Activated CD8-positive, alpha-beta memory T cell treated with anti-CD3 and anti-CD28 coated beads for 36 hours (primary cell): ENCODE measurements around the gene YIPF3. TPM values are rescaled to one million over a fixed set of nuclear protein-coding genes. Genes with fewer than 3 reads are reported as not detected.
"Not testable (repeated sequence)": the region's sequence is repeated elsewhere in the genome, so short reads cannot be mapped to it uniquely, and the experiment has no call there.

Experiments
- CTCF ChIA-PET: fragments of 350-600 bp; sonication (Branson Sonifier 250); formaldehyde crosslinking; loops from one replicate; lab custom pipeline; 2021; ENCODE audit warnings: antibody characterized with exemption; lab: Charles Lee
- POLR2A ChIA-PET: fragments of 350-600 bp; sonication (Branson Sonifier 250); formaldehyde crosslinking; loops from one replicate; lab custom pipeline; 2021; ENCODE audit warnings: antibody characterized with exemption; lab: Charles Lee
- total RNA-seq, 2 experiments: library from RNA; stranded (reverse); gene quantifications; one replicate each; pipeline ENCODE4 v1.2.3, GENCODE V29; 2021

YIPF3 gene
- total RNA-seq, 2 experiments from 2014 or later = 39.7 to 41.6 TPM

DNA sequence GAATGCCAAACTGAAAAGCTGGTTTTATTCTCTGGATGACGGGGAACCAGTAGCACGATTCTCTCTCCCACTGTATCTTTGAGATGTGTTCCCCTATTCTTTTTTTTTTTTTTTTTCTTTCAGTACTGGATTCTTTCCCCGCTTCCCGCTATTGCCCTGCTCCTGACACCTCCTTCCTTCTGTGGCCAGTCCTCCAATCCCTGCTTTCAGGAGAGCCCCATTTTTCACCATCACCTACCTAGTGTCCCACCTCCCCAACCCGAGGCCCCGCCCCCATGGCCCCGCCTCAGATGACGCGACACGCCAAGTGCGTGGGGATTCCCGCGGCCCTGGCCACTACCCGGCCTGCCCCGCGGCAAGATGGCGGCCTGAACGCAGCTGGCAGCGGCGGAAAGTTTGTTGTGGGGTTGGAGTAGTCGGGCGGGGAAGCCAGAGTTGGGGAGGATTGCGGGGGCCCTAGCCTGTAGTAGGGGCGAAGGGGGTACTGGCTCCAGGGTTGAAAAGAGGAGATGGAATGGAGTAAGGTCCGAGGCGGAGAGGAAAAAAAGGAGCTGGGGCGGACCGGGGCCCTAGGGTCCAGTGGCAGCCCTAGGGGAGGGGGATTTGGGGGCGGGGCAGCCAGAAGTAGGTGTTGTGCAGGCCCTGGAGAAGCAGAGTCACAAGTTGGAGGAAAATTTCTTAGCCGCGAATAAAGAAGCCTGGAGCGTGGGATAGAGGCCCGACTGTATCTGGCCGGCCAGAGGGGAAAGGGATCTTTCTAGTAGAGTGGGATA lies 39.3 kb downstream of the YIPF3 start, which contains the start of gene TJAP1:
Gene TJAP1 (plus strand): TSS at position 336 of the 773 bp plus-strand sequence. CDS start 21,432 bp downstream, outside the sequence.
- CTCF ChIA-PET = interaction anchor here (0.6 to 1.5 kb wide), 6 partner anchors 22 to 94 kb away, joined by 3 to 4 read pairs (median 3); partner anchors contain the start of gene DLK2
- POLR2A ChIA-PET = interaction anchor here (0.6 to 1.6 kb wide), 11 partner anchors 8 to 334 kb away, joined by 3 to 8 read pairs (median 4); partner anchors contain the start of genes ABCC10, CUL9 and DLK2

DNA sequence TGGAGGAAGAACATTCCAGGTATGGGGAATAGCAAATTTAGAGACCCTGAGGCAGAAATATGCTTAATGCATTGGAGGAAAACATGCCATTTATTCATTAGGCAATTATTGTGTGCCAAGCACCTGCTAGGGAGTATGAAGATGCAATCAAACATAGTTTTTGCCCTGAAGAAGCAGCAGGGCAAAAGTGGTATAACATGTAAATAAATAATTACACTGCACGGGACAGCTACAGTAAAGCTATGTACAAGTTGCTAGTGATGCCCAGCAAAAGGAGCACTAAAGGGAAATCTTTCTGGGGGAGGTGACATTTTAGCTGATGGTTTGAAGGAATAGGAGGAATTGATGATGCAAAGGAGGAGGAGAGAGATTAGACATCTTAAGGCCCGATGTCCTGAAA lies 40.0 kb downstream of the YIPF3 start:
- ChIA-PET CTCF (interaction anchor here (1.0 to 1.5 kb wide), 3 partner anchors 21 to 90 kb away, joined by 3 read pairs; partner anchors contain the start of gene DLK2), POLR2A (interaction anchor here (0.6 to 1.6 kb wide), 7 partner anchors 9 to 272 kb away, joined by 3 to 8 read pairs (median 4); partner anchors contain the start of gene DLK2)

DNA sequence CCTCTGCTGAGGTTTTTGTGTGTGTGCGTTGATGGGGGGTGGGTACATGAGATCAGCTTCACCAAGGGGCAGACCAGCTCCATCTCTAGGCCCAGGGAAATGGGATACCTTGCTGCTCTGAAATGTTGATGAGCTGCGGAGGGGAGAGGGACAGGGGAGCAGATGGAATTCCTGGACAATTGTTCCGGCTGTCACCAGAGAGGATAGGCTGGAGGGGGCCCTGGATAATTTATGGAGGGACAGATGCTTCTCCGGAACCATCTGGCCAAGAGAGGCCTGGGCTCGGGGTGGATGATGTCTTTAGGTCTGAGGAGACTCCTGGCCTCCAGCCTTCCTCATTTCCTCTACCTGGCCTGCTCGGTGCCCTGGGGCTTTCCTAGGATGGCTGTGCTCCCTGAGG lies 41.2 kb downstream of the YIPF3 start:
- ChIA-PET CTCF (interaction anchor here (1.5 kb wide), 1 partner anchor 12 kb away, joined by 3 read pairs; no protein-coding TSS in a partner anchor), POLR2A (no interaction called here)

GRCh38 chr6:43472515-43472914 lies 44.2 kb downstream of the YIPF3 start:
- CTCF ChIA-PET = interaction anchor here (1.2 kb wide), 1 partner anchor 17 kb away, joined by 4 read pairs; the partner anchor contains the start of gene DLK2
- POLR2A ChIA-PET = no interaction called here

DNA sequence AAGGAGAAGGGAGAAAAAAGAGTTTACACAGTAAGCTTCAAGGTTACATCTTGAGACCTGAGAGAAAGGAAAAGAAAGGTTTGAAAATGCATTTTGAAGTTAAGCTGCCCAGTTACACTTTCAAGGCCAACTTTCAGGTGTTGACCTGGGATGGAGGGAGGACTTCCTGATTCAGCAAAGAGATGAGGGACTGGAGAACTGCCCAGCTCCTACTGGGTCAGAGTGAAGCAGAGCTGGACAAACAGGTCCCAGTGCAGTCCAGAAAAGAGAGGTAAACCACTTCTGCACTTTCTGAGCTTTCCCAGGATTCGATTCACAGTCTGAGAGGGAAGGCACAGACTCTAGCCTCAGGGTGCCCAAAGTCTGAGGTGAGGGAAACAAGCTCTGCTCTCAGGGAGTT lies 45.3 kb downstream of the YIPF3 start:
- ChIA-PET POLR2A (interaction anchor here (0.7 kb wide), 2 partner anchors 89 to 274 kb away, joined by 3 read pairs; no protein-coding TSS in a partner anchor), CTCF (interaction anchor here (1.2 to 1.4 kb wide), 2 partner anchors 15 to 35 kb away, joined by 4 to 6 read pairs; partner anchors contain the start of gene DLK2)

DNA sequence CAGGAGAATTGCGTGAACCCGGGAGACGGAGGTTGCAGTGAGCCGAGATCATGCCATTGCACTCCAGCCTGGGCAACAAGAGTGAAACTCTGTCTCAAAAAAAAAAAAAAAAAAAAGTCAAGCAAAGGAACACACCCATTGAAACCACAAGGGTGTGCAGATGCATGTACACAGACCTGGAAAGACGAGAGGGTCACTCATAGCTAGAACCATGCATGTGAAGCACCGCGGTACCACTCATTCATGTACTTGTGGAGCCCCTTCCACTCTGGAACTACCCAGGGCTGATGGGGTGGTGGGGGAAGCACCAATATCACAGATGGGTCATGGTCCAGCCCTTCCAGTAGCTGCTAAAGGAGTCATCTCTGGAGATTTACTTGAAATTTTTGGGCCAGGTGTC lies 46.8 kb downstream of the YIPF3 start:
- CTCF ChIA-PET = interaction anchor here (1.2 kb wide), 1 partner anchor 13 kb away, joined by 3 read pairs; no protein-coding TSS in a partner anchor
- POLR2A ChIA-PET = no interaction called here

GRCh38 chr6:43468748-43469681 lies 47.7 kb downstream of the YIPF3 start:
- ChIA-PET CTCF (interaction anchor here (1.2 kb wide), 1 partner anchor 12 kb away, joined by 3 read pairs; no protein-coding TSS in a partner anchor), POLR2A (interaction anchor here (0.6 kb wide), 1 partner anchor 29 kb away, joined by 3 read pairs; no protein-coding TSS in a partner anchor)

DNA sequence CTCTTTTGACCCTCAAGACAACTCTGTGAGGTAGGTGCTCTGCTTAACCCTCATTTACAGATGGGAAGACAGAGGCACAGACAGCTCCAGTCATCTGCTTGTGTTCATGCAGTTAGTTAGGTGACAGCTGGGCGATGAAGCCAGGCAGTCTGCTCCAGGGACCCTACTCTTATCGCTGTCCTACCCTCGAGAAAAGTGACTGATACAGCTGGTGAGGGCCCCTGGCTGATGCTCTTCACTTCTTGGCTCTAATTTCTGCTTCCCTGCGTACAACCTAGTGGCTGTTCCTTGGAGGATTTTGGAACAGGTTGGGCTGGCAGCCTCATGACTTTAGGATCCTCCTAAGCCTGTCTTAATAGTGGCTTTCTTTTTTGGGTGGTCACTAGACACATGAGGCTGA lies 48.5 kb downstream of the YIPF3 start:
- CTCF ChIA-PET = no interaction called here

DNA sequence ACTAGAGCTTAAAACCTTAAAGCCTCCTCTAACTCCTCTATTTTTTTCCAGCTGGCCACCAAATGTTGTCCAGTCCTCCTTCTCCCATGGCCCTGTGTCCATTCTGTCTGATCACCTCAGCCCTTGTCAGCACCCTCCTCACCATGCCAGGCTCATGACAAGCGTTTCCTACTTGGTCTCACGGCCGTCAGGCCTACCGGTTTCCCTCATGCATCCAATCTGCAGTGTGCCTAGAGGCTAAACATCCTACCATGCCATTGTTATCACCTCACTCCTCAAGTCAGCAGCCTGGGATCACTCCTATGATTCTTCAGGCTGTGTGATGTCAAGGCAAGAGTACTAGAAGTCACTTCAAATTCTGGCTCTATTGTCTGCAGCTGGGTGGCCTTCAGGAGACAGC lies 49.0 kb downstream of the YIPF3 start:
- POLR2A ChIA-PET = no interaction called here

More for the DNA sequence above, 48.5 kb downstream of the YIPF3 start:
- POLR2A ChIA-PET = no interaction called here

GRCh38 chr6:43467265-43467664 lies 49.5 kb downstream of the YIPF3 start:
- CTCF ChIA-PET = not testable (repeated sequence)

More for the DNA sequence above, 49.0 kb downstream of the YIPF3 start:
- CTCF ChIA-PET = no interaction called here

DNA sequence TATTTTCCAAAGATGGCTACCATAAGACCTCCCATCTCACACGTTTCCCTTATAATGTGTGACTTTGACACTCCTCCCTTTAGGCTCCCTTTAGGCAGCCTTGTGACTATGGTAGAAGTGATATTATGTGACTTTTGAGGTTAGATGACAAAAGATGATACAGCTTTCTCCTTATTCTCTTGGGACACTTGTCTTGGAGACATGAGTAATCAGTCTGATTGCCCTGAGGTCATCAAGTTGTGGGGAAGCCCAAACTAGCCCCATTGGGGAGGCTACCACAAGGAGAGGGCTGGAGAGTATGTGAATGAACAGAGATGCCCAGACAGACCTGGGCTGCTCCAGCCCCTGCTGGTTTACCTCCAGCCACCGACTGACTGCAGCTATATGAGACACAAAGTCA lies 50.8 kb downstream of the YIPF3 start:
- ChIA-PET CTCF (no interaction called here), POLR2A (no interaction called here)

More at GRCh38 chr6:43467265-43467664, 49.5 kb downstream of the YIPF3 start:
- POLR2A ChIA-PET = not testable (repeated sequence)

DNA sequence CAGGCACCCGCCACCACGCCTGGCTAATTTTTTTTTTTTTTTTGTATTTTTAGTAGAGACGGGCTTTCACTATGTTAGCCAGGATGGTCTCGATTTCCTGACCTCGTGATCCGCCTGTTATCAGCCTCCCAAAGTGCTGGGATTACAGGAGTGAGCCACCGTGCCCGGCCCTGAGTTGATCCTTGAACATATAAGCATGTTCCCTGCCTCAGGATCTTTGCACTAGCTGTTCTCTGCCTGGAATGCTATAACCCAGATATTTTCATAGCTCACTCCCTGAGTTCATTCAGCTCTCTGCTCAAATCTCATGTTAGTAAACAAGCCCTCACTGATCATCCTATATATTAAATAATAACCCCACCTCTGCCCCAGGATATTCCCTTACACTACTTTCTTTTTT lies 52.4 kb downstream of the YIPF3 start:
- ChIA-PET POLR2A (interaction anchor here (0.7 kb wide), 1 partner anchor 11 kb away, joined by 3 read pairs; no protein-coding TSS in a partner anchor), CTCF (interaction anchor here (0.7 to 1.3 kb wide), 3 partner anchors 11 to 366 kb away, joined by 3 read pairs; no protein-coding TSS in a partner anchor)

DNA sequence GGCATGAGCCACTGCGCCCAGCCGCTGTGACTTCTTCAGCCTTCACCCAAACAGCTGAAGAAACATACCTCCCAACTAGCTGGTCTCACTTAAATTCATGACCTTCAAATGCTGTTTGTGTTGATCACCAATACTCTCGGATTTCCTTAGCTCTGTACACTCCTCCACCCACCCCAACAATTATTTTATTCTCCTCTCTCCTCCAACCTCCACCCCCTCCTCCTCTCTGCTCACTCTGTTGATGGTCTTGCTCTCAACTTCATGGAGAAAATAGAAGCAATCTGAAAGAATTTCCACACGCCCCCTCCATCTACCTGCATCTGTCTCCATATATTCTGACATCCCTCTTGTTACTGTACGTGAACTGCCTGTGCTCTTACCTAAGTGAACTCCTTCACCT lies 54.8 kb downstream of the YIPF3 start:
- ChIA-PET CTCF (interaction anchor here (0.9 to 1.0 kb wide), 2 partner anchors 43 to 45 kb away, joined by 3 read pairs; no protein-coding TSS in a partner anchor), POLR2A (no interaction called here)

Other genes with a start within 250 kb of the YIPF3 start
- gene SLC22A7, start 218.7 kb downstream of the YIPF3 start, total RNA-seq = not detected
- 1 to 10 TPM in 1 of 2 experiments, under 1 TPM in 1; 0.88 to 1.2 TPM for gene CRIP3, start 208.1 kb downstream of the YIPF3 start, total RNA-seq
- 10 to 100 TPM; 10.6 to 11.2 TPM for gene ZNF318, start 147.3 kb downstream of the YIPF3 start, total RNA-seq
- 10 to 100 TPM; 33.0 to 36.0 TPM for gene ABCC10, start 89.4 kb downstream of the YIPF3 start, total RNA-seq
- 1 to 10 TPM; 1.2 to 1.4 TPM for gene DLK2, start 61.4 kb downstream of the YIPF3 start, total RNA-seq
- gene TJAP1, start 39.4 kb downstream of the YIPF3 start, total RNA-seq = 10 to 100 TPM; 42.3 to 45.8 TPM
- gene LRRC73, start 6.6 kb downstream of the YIPF3 start, total RNA-seq = under 1 TPM; 0.15 to 0.17 TPM
- gene POLR1C, start 163 bp upstream of the YIPF3 start, total RNA-seq = 100 to 1,000 TPM; 106 to 111 TPM
- gene XPO5, start 59.1 kb upstream of the YIPF3 start, total RNA-seq = 100 to 1,000 TPM; 122 to 126 TPM
- gene POLH, start 59.3 kb upstream of the YIPF3 start, total RNA-seq = 10 to 100 TPM; 35.3 to 37.0 TPM
- gene GTPBP2, start 112.3 kb upstream of the YIPF3 start, total RNA-seq = 10 to 100 TPM; 47.9 to 48.6 TPM
- 10 to 100 TPM; 25.0 to 27.5 TPM for gene MAD2L1BP, start 118.9 kb upstream of the YIPF3 start, total RNA-seq
- not detected for gene RSPH9, start 128.1 kb upstream of the YIPF3 start, total RNA-seq
- 10 to 100 TPM; 55.0 to 60.7 TPM for gene MRPS18A, start 170.9 kb upstream of the YIPF3 start, total RNA-seq